ENCODE results near the gene GAPT.
"Not testable (repeated sequence)": the region's sequence is repeated elsewhere in the genome, so short reads cannot be mapped to it uniquely, and the experiment has no call there.

Gene GAPT

GRCh38 chr5:58505971-58506640, 14.9 kb downstream of the GAPT start:
- no peak for DNase-seq

- DNase-seq: no peak
These were observed 16.5 kb downstream of the GAPT start for GRCh38 chr5:58507715-58508114.

- no peak for DNase-seq
These were observed 26.0 kb downstream of the GAPT start for GRCh38 chr5:58517198-58517597.

- no peak for DNase-seq
These were observed 32.7 kb downstream of the GAPT start for GRCh38 chr5:58523956-58524355.

- DNase-seq: no peak
These were observed 33.3 kb downstream of the GAPT start for GRCh38 chr5:58524571-58524970.

GRCh38 chr5:58530942-58531490, 39.8 kb downstream of the GAPT start:
- no peak for DNase-seq

- not testable (repeated sequence) for DNase-seq
These were observed 50.7 kb downstream of the GAPT start for GRCh38 chr5:58541935-58542334.

GRCh38 chr5:58542709-58543108, 51.5 kb downstream of the GAPT start:
- DNase-seq: no peak

GRCh38 chr5:58543723-58544122, 52.5 kb downstream of the GAPT start:
- DNase-seq: no peak

- no peak for DNase-seq
These were observed 53.0 kb downstream of the GAPT start for GRCh38 chr5:58544195-58544594.

- no peak for DNase-seq
These were observed 53.7 kb downstream of the GAPT start for GRCh38 chr5:58544926-58545325.

- no peak for DNase-seq
These were observed 54.7 kb downstream of the GAPT start for GRCh38 chr5:58545912-58546311.
